ENCODE results near the gene AMIGO2.

AMIGO2 gene

GRCh38 chr12:47048541-47048940 is 31.2 kb downstream of the AMIGO2 start:
- TF ChIP-seq, protein P1, sequence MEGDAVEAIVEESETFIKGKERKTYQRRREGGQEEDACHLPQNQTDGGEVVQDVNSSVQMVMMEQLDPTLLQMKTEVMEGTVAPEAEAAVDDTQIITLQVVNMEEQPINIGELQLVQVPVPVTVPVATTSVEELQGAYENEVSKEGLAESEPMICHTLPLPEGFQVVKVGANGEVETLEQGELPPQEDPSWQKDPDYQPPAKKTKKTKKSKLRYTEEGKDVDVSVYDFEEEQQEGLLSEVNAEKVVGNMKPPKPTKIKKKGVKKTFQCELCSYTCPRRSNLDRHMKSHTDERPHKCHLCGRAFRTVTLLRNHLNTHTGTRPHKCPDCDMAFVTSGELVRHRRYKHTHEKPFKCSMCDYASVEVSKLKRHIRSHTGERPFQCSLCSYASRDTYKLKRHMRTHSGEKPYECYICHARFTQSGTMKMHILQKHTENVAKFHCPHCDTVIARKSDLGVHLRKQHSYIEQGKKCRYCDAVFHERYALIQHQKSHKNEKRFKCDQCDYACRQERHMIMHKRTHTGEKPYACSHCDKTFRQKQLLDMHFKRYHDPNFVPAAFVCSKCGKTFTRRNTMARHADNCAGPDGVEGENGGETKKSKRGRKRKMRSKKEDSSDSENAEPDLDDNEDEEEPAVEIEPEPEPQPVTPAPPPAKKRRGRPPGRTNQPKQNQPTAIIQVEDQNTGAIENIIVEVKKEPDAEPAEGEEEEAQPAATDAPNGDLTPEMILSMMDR (IDR thresholded peaks at IDR 0.05), result no peak

DNA sequence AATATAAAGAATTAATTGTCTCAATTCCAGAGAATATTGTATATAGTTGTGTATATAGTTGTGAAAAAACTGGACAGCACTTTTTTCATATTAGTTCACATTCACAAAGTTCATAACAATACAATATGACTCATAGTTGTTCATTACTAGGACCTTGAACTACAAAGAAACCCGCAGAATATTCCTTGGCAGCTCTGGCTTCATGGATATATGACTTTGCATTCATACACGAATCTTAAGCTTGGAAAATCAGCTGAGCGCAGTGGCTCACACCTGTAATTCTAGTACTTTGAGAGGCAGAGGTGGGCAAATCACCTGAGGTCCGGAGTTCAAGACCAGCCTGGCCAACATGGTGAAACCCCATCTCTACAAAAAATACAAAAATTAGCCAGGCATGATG is 38.4 kb downstream of the AMIGO2 start:
- TF ChIP-seq, protein P1 (IDR thresholded peaks at IDR 0.05), result no peak

- TF ChIP-seq, protein P1 (IDR thresholded peaks at IDR 0.05), result no peak
Observed at GRCh38 chr12:47039756-47040155, 40.0 kb downstream of the AMIGO2 start.

- TF ChIP-seq, protein P1 (IDR thresholded peaks at IDR 0.05), result no peak
Observed at GRCh38 chr12:47039079-47039478, 40.7 kb downstream of the AMIGO2 start.

GRCh38 chr12:47038270-47038748 is 41.5 kb downstream of the AMIGO2 start:
- TF ChIP-seq, protein P1 (IDR thresholded peaks at IDR 0.05), result no peak

GRCh38 chr12:47035484-47035883 is 44.3 kb downstream of the AMIGO2 start:
- TF ChIP-seq, protein P1 (IDR thresholded peaks at IDR 0.05), result no peak

GRCh38 chr12:47034661-47035060 is 45.1 kb downstream of the AMIGO2 start:
- TF ChIP-seq, protein P1 (IDR thresholded peaks at IDR 0.05), result no peak
